MM.1S (cell line): ENCODE measurements around the gene HELZ.

ENCODE experiments used
- DNase-seq: peaks from one replicate; pipeline ENCODE4 v3.0.0-alpha.2; 2015
- H2AFZ ChIP-seq: fragments of 300-600 bp; sonication (generic); 2 replicates; pipeline ENCODE4 v1.6.0; 2016; ENCODE audit warnings: antibody characterized with exemption, low read length
- H3F3A ChIP-seq: fragments of 300-600 bp; sonication (generic); 2 replicates; pipeline ENCODE4 v1.6.1; 2016; ENCODE audit warnings: mild to moderate bottlenecking, antibody characterized with exemption, low read length, moderate library complexity, mixed read lengths; ENCODE audit not compliant: insufficient read depth
- H3K27ac ChIP-seq: fragments of 300-600 bp; sonication (generic); 2 replicates; pipeline ENCODE4 v1.5.1; 2016; ENCODE audit warnings: mild to moderate bottlenecking, low read length
- H3K27me3 ChIP-seq: fragments of 300-600 bp; sonication (generic); replicated peaks from 2 replicates; pipeline ENCODE4 v1.6.0; 2016; ENCODE audit warnings: low read length; ENCODE audit not compliant: insufficient read depth
- H3K36me3 ChIP-seq: fragments of 300-600 bp; sonication (generic); replicated peaks from 2 replicates; pipeline ENCODE4 v1.6.1; 2016; ENCODE audit warnings: mild to moderate bottlenecking, low read length, mixed read lengths; ENCODE audit not compliant: insufficient read depth
- H3K4me1 ChIP-seq: fragments of 300-600 bp; sonication (generic); 2 replicates; pipeline ENCODE4 v1.6.1; 2016; ENCODE audit warnings: low read length, mixed read lengths
- H3K4me2 ChIP-seq: fragments of 300-600 bp; sonication (generic); 2 replicates; pipeline ENCODE4 v1.6.0; 2016; ENCODE audit warnings: low read depth, low read length
- H3K4me3 ChIP-seq: fragments of 300-600 bp; sonication (generic); 2 replicates; pipeline ENCODE4 v1.5.1; 2016; ENCODE audit warnings: low read length, mixed read lengths
- H3K79me2 ChIP-seq: fragments of 300-600 bp; sonication (generic); 2 replicates; pipeline ENCODE4 v1.6.1; 2016; ENCODE audit warnings: mixed run types, low read length, mixed read lengths
- H3K9ac ChIP-seq: fragments of 300-600 bp; sonication (generic); 2 replicates; pipeline ENCODE4 v1.6.1; 2016; ENCODE audit warnings: low read length, mixed read lengths
- H3K9me2 ChIP-seq: fragments of 300-600 bp; sonication (generic); replicated peaks from 2 replicates; pipeline ENCODE4 v1.6.1; 2016; ENCODE audit warnings: mild to moderate bottlenecking, low read length, mixed read lengths; ENCODE audit not compliant: insufficient read depth
- H3K9me3 ChIP-seq: fragments of 300-600 bp; sonication (generic); replicated peaks from 2 replicates; pipeline ENCODE4 v1.6.1; 2016; ENCODE audit warnings: mild to moderate bottlenecking, low read length, mixed read lengths; ENCODE audit not compliant: insufficient read depth
- H4K20me1 ChIP-seq: fragments of 300-600 bp; sonication (generic); 2 replicates; pipeline ENCODE4 v1.6.1; 2016; ENCODE audit warnings: mild to moderate bottlenecking, low read length, moderate library complexity, mixed read lengths; ENCODE audit not compliant: insufficient read depth
- CTCF ChIP-seq: fragments of 300-600 bp; sonication (generic); IDR thresholded peaks from 2 replicates; pipeline ENCODE4 v1.5.1; 2016; ENCODE audit warnings: antibody characterized with exemption, low read length, mixed read lengths
- EZH2 ChIP-seq: fragments of 300-600 bp; sonication (generic); optimal IDR thresholded peaks from 2 replicates; pipeline ENCODE3; 2017; ENCODE audit warnings: low read depth, mild to moderate bottlenecking, antibody characterized with exemption, low read length, mixed read lengths
- EZH2phosphoT487 ChIP-seq: fragments of 300-600 bp; sonication (generic); IDR thresholded peaks from 2 replicates; pipeline ENCODE4 v1.6.1; 2018; ENCODE audit warnings: antibody characterized with exemption, low read length

The HELZ gene

GRCh38 chr17:67243284-67243683, 1.7 kb downstream of the HELZ start:
- Histone ChIP-seq H3K4me2 (peak overlapping the region; percentile 82), H3K79me2 (peaks cover 61% of the 10 kb centered on the region), H2AFZ (no peak overlapping the region), H3K9me3 (no peaks in the 10 kb centered on the region), H3K36me3 (peaks cover 8% of the 10 kb centered on the region; the same call in 1 of the 2 replicates), H3K27ac (no peak overlapping the region), H4K20me1 (no peaks in the 10 kb centered on the region), H3K27me3 (0 out of 2 replicates have a peak, but pooled peaks cover 4% of the 10 kb centered on the region), H3K4me3 (peak overlapping the region; percentile 92; the same call in 1 of the 2 replicates), H3F3A (peaks cover 9% of the 10 kb centered on the region; the same call in 1 of the 2 replicates), H3K9ac (no peak overlapping the region), H3K4me1 (peaks cover 19% of the 10 kb centered on the region), H3K9me2 (no peaks in the 10 kb centered on the region)
- DNase-seq, result no peak
- TF ChIP-seq EZH2phosphoT487, result no peak
- no peak for TF ChIP-seq EZH2
- no peak for TF ChIP-seq CTCF

- TF ChIP-seq CTCF, result no peak
- TF ChIP-seq EZH2phosphoT487, result no peak
- no peak for TF ChIP-seq EZH2
- H4K20me1 ChIP-seq, result no peaks in the 10 kb centered on the region
- H3K27me3 ChIP-seq, result 0 out of 2 replicates have a peak, but pooled peaks cover 4% of the 10 kb centered on the region
- no peak overlapping the region for H3K9ac ChIP-seq
- peaks cover 17% of the 10 kb centered on the region for H3K4me1 ChIP-seq
- H3K9me3 ChIP-seq, result no peaks in the 10 kb centered on the region
- peaks cover 8% of the 10 kb centered on the region; the same call in 1 of the 2 replicates for H3K36me3 ChIP-seq
- DNase-seq, result no peak
- peaks cover 6% of the 10 kb centered on the region; the same call in 1 of the 2 replicates for H3F3A ChIP-seq
- no peak overlapping the region for H3K27ac ChIP-seq
- no peak overlapping the region for H3K4me3 ChIP-seq
- no peaks in the 10 kb centered on the region for H3K9me2 ChIP-seq
- peaks cover 68% of the 10 kb centered on the region for H3K79me2 ChIP-seq
- H2AFZ ChIP-seq, result no peak overlapping the region
- H3K4me2 ChIP-seq, result no peak overlapping the region
Measured at GRCh38 chr17:67241719-67242341, 3.2 kb downstream of the HELZ start.

- no peaks in the 10 kb centered on the region for H4K20me1 ChIP-seq
- no peaks in the 10 kb centered on the region for H3K9me2 ChIP-seq
- TF ChIP-seq EZH2 (no peak), EZH2phosphoT487 (no peak), CTCF (no peak)
- H3K4me3 ChIP-seq, result no peak overlapping the region
- no peaks in the 10 kb centered on the region for H3K9me3 ChIP-seq
- H3K4me1 ChIP-seq, result peaks cover 9% of the 10 kb centered on the region
- DNase-seq, result no peak
- peaks cover 11% of the 10 kb centered on the region for H3K36me3 ChIP-seq
- H3K9ac ChIP-seq, result no peak overlapping the region
- no peak overlapping the region for H3K4me2 ChIP-seq
- peaks cover 76% of the 10 kb centered on the region for H3K79me2 ChIP-seq
- no peak overlapping the region for H3K27ac ChIP-seq
- no peaks in the 10 kb centered on the region for H3F3A ChIP-seq
- no peaks in the 10 kb centered on the region for H3K27me3 ChIP-seq
- H2AFZ ChIP-seq, result no peak overlapping the region
Measured at GRCh38 chr17:67239597-67239996, 5.4 kb downstream of the HELZ start.
